Measurements from ENCODE around the gene ADCY5. TPM values are rescaled to one million over a fixed set of nuclear protein-coding genes. Genes with fewer than 3 reads are reported as not detected.

The ADCY5 gene
- total RNA-seq, 4 donors from 2014 or later = 13.3 to 27.4 (median 21.7) TPM

- WGBS, 2 donors = 68 to 72% methylated on average over 4 of the region's 4 CpGs
- no peak overlapping the region for H3K27ac ChIP-seq
- no peak for DNase-seq (ENCODE audit: low spot score in 2 of 2)
- TF ChIP-seq, protein P1, sequence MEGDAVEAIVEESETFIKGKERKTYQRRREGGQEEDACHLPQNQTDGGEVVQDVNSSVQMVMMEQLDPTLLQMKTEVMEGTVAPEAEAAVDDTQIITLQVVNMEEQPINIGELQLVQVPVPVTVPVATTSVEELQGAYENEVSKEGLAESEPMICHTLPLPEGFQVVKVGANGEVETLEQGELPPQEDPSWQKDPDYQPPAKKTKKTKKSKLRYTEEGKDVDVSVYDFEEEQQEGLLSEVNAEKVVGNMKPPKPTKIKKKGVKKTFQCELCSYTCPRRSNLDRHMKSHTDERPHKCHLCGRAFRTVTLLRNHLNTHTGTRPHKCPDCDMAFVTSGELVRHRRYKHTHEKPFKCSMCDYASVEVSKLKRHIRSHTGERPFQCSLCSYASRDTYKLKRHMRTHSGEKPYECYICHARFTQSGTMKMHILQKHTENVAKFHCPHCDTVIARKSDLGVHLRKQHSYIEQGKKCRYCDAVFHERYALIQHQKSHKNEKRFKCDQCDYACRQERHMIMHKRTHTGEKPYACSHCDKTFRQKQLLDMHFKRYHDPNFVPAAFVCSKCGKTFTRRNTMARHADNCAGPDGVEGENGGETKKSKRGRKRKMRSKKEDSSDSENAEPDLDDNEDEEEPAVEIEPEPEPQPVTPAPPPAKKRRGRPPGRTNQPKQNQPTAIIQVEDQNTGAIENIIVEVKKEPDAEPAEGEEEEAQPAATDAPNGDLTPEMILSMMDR (IDR thresholded peaks at IDR 0.05) = no peak
- TF ChIP-seq POLR2A (IDR thresholded peaks at IDR 0.05) (no peak), EP300 (IDR thresholded peaks at IDR 0.05) (no peak)
- H3K4me3 ChIP-seq = no peak overlapping the region
- H3K27me3 ChIP-seq = no peaks in the 10 kb centered on the region
- H3K9me3 ChIP-seq = no peaks in the 10 kb centered on the region
- H3K4me1 ChIP-seq = no peaks in the 10 kb centered on the region
- no peaks in the 10 kb centered on the region for H3K36me3 ChIP-seq
Observed at GRCh38 chr3:123340336-123340735, 108.6 kb downstream of the ADCY5 start.

DNA sequence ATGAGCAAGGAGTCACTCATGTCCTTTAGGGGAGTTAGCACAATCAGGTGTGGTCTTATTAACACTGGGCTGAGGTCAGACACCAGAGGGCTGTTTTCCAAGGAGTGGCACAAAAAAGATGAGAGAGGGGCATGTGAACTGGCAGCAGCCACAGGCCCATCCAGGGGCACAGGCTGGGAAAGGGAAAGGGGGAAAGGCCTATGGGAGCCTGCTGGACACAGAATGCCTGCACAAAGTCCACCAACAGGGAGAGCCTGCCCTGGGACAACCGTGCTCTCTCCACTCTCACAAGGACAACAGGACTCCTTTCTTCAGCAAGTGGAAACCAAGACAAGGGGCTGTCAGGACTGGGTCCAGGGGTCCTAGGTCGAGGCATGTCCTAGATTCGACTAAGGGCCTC is 109.6 kb downstream of the ADCY5 start:
- TF ChIP-seq, protein P1 (IDR thresholded peaks at IDR 0.05) = no peak
- no peak for TF ChIP-seq POLR2A (IDR thresholded peaks at IDR 0.05)
- Histone ChIP-seq H3K36me3 (no peaks in the 10 kb centered on the region), H3K9me3 (no peaks in the 10 kb centered on the region), H3K4me1 (no peaks in the 10 kb centered on the region), H3K4me3 (no peak overlapping the region), H3K27ac (no peak overlapping the region), H3K27me3 (no peaks in the 10 kb centered on the region)
- DNase-seq (ENCODE audit: low spot score in 2 of 2) = no peak
- WGBS, 2 donors = 55 to 78% methylated on average over 2 to 3 of the region's 3 CpGs

DNA sequence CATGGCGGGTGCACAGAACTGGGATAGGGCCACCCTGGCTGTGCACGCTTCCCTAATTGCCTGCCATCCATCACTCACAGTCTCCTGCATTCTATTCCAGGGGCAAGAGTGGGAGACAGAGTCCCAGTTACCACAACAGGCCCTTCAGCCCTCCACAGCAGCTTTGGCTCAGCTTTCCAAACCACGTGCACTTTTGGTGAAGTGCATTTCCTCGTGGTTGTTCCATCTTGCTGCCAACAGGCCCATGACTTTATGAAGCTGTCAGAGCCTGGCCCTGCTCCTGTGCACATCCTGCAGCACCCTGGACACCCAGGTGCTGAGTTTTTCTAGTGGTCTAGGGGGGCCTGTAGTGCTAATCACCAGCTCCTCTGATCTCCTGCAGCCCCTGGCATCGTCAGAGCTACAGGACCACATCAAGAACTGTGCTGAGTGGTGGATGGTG is 110.2 kb downstream of the ADCY5 start:
- WGBS, 2 donors = 50 to 55% methylated on average over 4 to 5 of the region's 5 CpGs
- TF ChIP-seq POLR2A (IDR thresholded peaks at IDR 0.05) (no peak), EP300 (IDR thresholded peaks at IDR 0.05) (no peak)
- TF ChIP-seq, protein P1 (IDR thresholded peaks at IDR 0.05) = no peak
- DNase-seq (ENCODE audit: low spot score in 2 of 2) = no peak
- Histone ChIP-seq H3K4me3 (no peak overlapping the region), H3K9me3 (no peaks in the 10 kb centered on the region), H3K36me3 (no peaks in the 10 kb centered on the region), H3K27me3 (no peaks in the 10 kb centered on the region), H3K27ac (no peak overlapping the region), H3K4me1 (no peaks in the 10 kb centered on the region)

DNA sequence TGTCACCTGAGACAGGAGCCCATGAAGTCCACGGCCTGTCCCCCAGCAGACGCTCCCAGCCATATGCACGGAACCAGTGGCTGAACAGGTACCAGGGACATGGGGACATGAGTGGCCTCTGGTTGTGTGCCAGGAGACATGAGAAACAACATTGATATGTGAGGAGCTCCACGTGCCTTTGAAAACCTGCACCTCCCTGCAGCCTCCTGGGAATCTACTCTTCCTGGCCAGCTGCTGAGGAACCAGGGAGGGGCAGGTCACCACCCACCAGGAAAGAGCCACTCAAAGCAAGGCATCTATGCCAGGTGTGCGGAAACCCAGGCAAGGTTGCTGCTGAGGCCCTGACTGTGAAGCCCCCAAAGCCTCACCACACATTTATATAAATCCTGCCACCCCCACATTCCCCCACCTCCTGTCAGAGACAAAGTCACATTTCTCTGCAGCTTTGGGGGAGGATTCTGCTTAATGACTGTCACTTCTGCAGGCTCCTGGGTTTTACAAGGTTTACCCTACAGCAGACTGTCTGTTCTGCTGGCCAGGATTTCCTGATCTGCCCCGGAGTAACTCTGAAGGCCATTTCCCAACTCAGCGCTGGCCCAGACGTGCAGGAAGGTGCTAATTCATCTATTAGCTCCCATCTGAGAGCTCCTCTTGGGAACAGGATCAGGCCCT is 110.8 kb downstream of the ADCY5 start:
- peaks cover 0 to under 1% (median 0%) of the 10 kb centered on the region in 4 donors for H3K9me3 ChIP-seq
- WGBS, 2 donors = 72% methylated on average over 8 of the region's 8 CpGs
- TF ChIP-seq, protein P1 (IDR thresholded peaks at IDR 0.05) = no peak
- TF ChIP-seq EP300 (IDR thresholded peaks at IDR 0.05) = no peak
- no peak for TF ChIP-seq POLR2A (IDR thresholded peaks at IDR 0.05)
- H3K27ac ChIP-seq = no peak overlapping the region
- H3K27me3 ChIP-seq = no peaks in the 10 kb centered on the region
- no peaks in the 10 kb centered on the region for H3K36me3 ChIP-seq
- DNase-seq (ENCODE audit: low spot score in 2 of 2) = no peak
- no peaks in the 10 kb centered on the region for H3K4me1 ChIP-seq
- no peak overlapping the region for H3K4me3 ChIP-seq

- no peak for DNase-seq (ENCODE audit: low spot score in 2 of 2)
- Histone ChIP-seq H3K36me3 (no peaks in the 10 kb centered on the region), H3K4me1 (no peaks in the 10 kb centered on the region), H3K27me3 (no peaks in the 10 kb centered on the region), H3K9me3 (peaks cover 0 to 2% (median 0%) of the 10 kb centered on the region in 4 donors), H3K27ac (no peak overlapping the region), H3K4me3 (no peak overlapping the region)
- WGBS, 2 donors = 92 to 96% methylated on average over 11 of the region's 11 CpGs
- TF ChIP-seq, protein P1 (IDR thresholded peaks at IDR 0.05) = no peak
- no peak for TF ChIP-seq POLR2A (IDR thresholded peaks at IDR 0.05)
- no peak for TF ChIP-seq EP300 (IDR thresholded peaks at IDR 0.05)
Observed at GRCh38 chr3:123337226-123337625, 111.7 kb downstream of the ADCY5 start.
